Testis (tissue), 3 donors: Measurements from ENCODE around the gene CFAP20DC. TPM values are rescaled to one million over a fixed set of nuclear protein-coding genes. Genes with fewer than 3 reads are reported as not detected.

Source experiments
- DNase-seq: peaks from one replicate; pipeline ENCODE4 v3.0.0-alpha.2; 2019
- H3K27ac ChIP-seq, 2 donors: fragments of 200-600 bp; sonication (generic); one replicate each; pipeline ENCODE4 v1.5.1; 2019
- H3K27me3 ChIP-seq: fragments of 200-600 bp; sonication (generic); one replicate; pipeline ENCODE4 v1.5.1; 2019
- H3K36me3 ChIP-seq: fragments of 200-600 bp; sonication (generic); one replicate; pipeline ENCODE4 v1.5.1; 2017; ENCODE audit warnings: low read depth; ENCODE audit errors: missing control alignments
- H3K4me1 ChIP-seq: fragments of 200-600 bp; sonication (generic); one replicate; pipeline ENCODE4 v1.5.1; 2019
- H3K4me3 ChIP-seq, 2 donors: fragments of 200-600 bp; sonication (generic); one replicate each; pipeline ENCODE4 v1.5.1; 2017 to 2019
- H3K9me3 ChIP-seq: fragments of 200-600 bp; sonication (generic); one replicate; pipeline ENCODE4 v1.5.1; 2017
- POLR2A ChIP-seq: fragments of 450-650 bp; IDR thresholded peaks from one replicate; pipeline ENCODE4 v1.6.1; 2017; ENCODE audit warnings: antibody characterized with exemption, mild to moderate bottlenecking, moderate library complexity
- WGBS, 2 donors: methylation state at CpG; one replicate each; pipeline ENCODE4 v1.1.5; 2018; 5-methylcytosine and 5-hydroxymethylcytosine counted together
- intact Hi-C: fragments of 100-400 bp; cut with DNase I; formaldehyde crosslinking; loops from one replicate; pipeline ENCODE4 v1.15.1; 2023; ENCODE audit warnings: low total_unique reads
- polyA plus RNA-seq: library from polyadenylated mRNA; stranded (reverse); fragments of 350-450 nt; fragmentation: Illumina TruSeq; extraction: RNeasy Lipid Tissue Mini Kit (QIAGEN cat#74804); gene quantifications from one replicate; pipeline ENCODE4 v1.2.3, GENCODE V29; 2014; ENCODE audit warnings: low read depth, low replicate concordance; ENCODE audit not compliant: insufficient read depth
- total RNA-seq, 2 donors: library from RNA; depleted of rRNA; stranded (reverse); fragments of >200 nt; gene quantifications; one replicate each; pipeline ENCODE4 v1.2.3, GENCODE V29; 2016
- TF ChIP-seq, protein P1 (sequence below), 3 experiments: fragments of 450-650 bp in 2 of 3; fragments of 200-600 bp in 1 of 3; sonication (generic) in 1 of 3; IDR thresholded peaks; one replicate each; pipeline ENCODE4 v1.5.1; 2016 to 2019; ENCODE audit warnings: antibody characterized with exemption in 3 of 3, mild to moderate bottlenecking in 2 of 3, moderate library complexity in 1 of 3

CFAP20DC gene
- total and polyA plus RNA-seq, 3 donors from 2014 or later, result 24.5 to 62.8 (median 42.0) TPM

DNA sequence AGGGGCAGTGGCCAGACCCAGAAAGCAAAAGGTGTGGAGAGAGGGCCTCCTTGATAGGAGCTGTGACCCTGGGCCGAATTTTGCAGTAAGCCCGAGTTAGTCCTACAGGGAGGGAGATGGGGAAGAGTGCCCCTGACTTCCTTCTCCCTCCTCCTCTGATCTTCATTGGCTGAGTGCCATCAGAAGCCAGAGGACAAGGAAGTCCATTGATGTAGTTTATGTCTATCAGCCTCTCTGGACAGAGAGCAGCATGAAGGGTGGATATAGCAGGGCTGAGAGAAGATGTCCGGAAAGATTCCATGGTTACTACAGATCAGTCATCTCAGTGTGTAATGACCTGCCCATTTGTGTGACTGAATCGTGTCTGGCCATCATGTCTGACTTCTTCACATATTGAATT, 280.8 kb downstream of the CFAP20DC start:
- Histone ChIP-seq H3K36me3 (no peaks in the 10 kb centered on the region), H3K4me1 (no peaks in the 10 kb centered on the region), H3K27ac (no peak overlapping the region), H3K9me3 (no peaks in the 10 kb centered on the region), H3K4me3 (no peak overlapping the region), H3K27me3 (no peaks in the 10 kb centered on the region)
- no peak for DNase-seq
- no peak for TF ChIP-seq POLR2A
- TF ChIP-seq, protein P1, sequence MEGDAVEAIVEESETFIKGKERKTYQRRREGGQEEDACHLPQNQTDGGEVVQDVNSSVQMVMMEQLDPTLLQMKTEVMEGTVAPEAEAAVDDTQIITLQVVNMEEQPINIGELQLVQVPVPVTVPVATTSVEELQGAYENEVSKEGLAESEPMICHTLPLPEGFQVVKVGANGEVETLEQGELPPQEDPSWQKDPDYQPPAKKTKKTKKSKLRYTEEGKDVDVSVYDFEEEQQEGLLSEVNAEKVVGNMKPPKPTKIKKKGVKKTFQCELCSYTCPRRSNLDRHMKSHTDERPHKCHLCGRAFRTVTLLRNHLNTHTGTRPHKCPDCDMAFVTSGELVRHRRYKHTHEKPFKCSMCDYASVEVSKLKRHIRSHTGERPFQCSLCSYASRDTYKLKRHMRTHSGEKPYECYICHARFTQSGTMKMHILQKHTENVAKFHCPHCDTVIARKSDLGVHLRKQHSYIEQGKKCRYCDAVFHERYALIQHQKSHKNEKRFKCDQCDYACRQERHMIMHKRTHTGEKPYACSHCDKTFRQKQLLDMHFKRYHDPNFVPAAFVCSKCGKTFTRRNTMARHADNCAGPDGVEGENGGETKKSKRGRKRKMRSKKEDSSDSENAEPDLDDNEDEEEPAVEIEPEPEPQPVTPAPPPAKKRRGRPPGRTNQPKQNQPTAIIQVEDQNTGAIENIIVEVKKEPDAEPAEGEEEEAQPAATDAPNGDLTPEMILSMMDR (IDR thresholded peaks at IDR 0.05), result no peak
- 67 to 79% methylated on average over 4 of the region's 4 CpGs for WGBS, 2 donors
- intact Hi-C loops, result no loop called here

DNA sequence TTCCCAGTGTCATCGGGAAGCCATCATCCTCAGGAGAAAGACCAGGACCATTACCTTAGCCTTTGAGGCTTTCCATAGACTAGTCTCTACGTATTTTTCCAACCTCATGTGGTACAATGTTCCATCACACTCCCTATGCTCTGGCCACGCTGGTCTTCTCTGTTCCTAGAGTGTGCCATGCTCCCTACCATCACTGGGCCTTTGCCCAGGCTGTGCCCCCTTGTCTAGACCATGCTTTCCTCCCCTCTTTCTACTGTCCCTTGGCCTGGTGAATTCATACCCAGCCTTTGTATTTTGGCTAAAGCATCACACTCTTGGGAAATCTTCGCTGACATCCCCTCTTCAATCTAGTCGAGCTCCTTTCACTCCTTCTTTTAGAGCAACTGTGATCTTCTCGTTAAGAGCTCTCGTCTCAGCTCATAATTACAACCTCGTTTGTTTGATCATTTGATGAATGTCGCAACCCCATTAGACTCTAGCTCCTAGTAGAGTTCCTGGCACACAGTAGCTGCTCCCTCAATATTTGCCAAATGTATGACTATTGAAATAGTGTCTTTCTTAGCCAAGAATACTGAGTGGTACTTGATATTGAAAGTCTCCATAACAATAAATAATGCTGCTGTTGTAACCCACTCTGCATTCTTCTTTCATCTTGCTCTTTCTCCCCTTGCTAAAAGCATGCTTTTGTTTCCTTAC, 283.1 kb downstream of the CFAP20DC start:
- intact Hi-C loops, result no loop called here
- 87 to 89% methylated on average over 9 of the region's 9 CpGs for WGBS, 2 donors
- DNase-seq, result no peak
- Histone ChIP-seq H3K27ac (no peak overlapping the region), H3K4me1 (no peaks in the 10 kb centered on the region), H3K27me3 (no peaks in the 10 kb centered on the region), H3K9me3 (no peaks in the 10 kb centered on the region), H3K4me3 (no peak overlapping the region), H3K36me3 (no peaks in the 10 kb centered on the region)
- TF ChIP-seq POLR2A, result no peak
- TF ChIP-seq, protein P1 (IDR thresholded peaks at IDR 0.05), result no peak

DNA sequence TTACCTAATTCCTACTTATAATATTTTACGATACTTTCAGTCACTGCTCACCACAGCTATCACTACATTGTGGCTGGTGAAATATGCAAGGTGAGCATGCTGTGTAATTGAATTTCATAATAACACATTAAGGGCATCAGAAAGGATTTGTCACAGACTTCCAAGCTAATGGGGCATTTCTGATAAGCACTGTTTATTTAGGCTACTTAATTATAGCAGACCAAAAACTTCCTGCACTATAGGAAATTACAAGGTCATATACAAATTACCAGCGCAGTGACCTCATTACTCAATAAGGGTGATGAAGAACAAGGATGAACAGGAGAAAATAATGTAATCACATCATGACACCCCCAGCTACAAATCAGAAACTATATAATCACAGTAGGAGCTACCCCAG, 294.7 kb downstream of the CFAP20DC start:
- intact Hi-C loops, result no loop called here
- 81 to 89% methylated on average over 2 of the region's 2 CpGs for WGBS, 2 donors

DNA sequence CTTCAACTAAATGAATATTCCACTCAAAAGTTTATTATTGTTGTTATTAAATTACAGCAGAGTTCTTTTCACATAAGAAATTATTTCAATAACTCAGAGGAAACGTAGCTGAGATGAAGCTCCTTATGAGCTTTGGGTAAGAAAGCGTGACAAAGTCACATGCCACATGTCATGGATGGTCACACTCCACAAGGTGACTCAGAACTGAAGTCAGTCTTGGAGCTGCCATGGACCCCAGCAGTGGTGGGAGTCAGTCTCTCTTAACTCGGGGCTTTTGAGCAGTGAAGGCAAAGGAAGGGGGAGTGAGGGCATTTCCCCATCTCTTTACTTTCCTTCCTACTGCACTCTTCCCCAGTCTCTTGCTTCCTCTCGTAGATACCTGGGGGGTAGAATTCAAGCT, 295.8 kb downstream of the CFAP20DC start:
- no peak overlapping the region for H3K27ac ChIP-seq
- no peak for DNase-seq
- H3K4me1 ChIP-seq, result no peaks in the 10 kb centered on the region
- TF ChIP-seq, protein P1 (IDR thresholded peaks at IDR 0.05), result no peak
- TF ChIP-seq POLR2A, result no peak
- no peaks in the 10 kb centered on the region for H3K27me3 ChIP-seq
- 84 to 87% methylated on average over 4 of the region's 4 CpGs for WGBS, 2 donors
- no peak overlapping the region for H3K4me3 ChIP-seq
- H3K9me3 ChIP-seq, result no peaks in the 10 kb centered on the region
- no peaks in the 10 kb centered on the region for H3K36me3 ChIP-seq
- intact Hi-C loops, result no loop called here

More for the DNA sequence above, 294.7 kb downstream of the CFAP20DC start:
- TF ChIP-seq POLR2A, result no peak
- TF ChIP-seq, protein P1 (IDR thresholded peaks at IDR 0.05), result no peak
- Histone ChIP-seq H3K27ac (no peak overlapping the region), H3K4me3 (no peak overlapping the region), H3K27me3 (no peaks in the 10 kb centered on the region), H3K4me1 (no peaks in the 10 kb centered on the region), H3K36me3 (no peaks in the 10 kb centered on the region), H3K9me3 (no peaks in the 10 kb centered on the region)
- no peak for DNase-seq
